Activated CD4-positive, alpha-beta memory T cell treated with anti-CD3 and anti-CD28 coated beads for 36 hours (primary cell): ENCODE results near the gene MT1X. TPM values are rescaled to one million over a fixed set of nuclear protein-coding genes. Genes with fewer than 3 reads are reported as not detected.
"Not testable (repeated sequence)": the region's sequence is repeated elsewhere in the genome, so short reads cannot be mapped to it uniquely, and the experiment has no call there.

Experiments used
- CTCF ChIA-PET: fragments of 350-600 bp; sonication (Branson Sonifier 250); formaldehyde crosslinking; loops from one replicate; lab custom pipeline; 2021; ENCODE audit warnings: antibody characterized with exemption, inconsistent platforms; lab: Charles Lee
- POLR2A ChIA-PET: fragments of 350-600 bp; sonication (Branson Sonifier 250); formaldehyde crosslinking; loops from one replicate; lab custom pipeline; 2021; ENCODE audit warnings: antibody characterized with exemption; lab: Charles Lee
- DNase-seq: peaks from one replicate; pipeline ENCODE4 v3.0.0-alpha.2; 2020
- H3K27ac Mint-ChIP-seq: one replicate; pipeline ENCODE4 v1.8.0; 2021; ENCODE audit warnings: mixed read lengths
- H3K27me3 Mint-ChIP-seq: one replicate; pipeline ENCODE4 v1.8.0; 2021; ENCODE audit warnings: mixed read lengths
- H3K36me3 Mint-ChIP-seq: one replicate; pipeline ENCODE4 v1.8.0; 2021; ENCODE audit warnings: mixed read lengths
- H3K4me1 Mint-ChIP-seq: one replicate; pipeline ENCODE4 v1.8.0; 2021; ENCODE audit warnings: low read depth, mixed read lengths
- H3K4me3 Mint-ChIP-seq: one replicate; pipeline ENCODE4 v1.8.0; 2021; ENCODE audit warnings: mild to moderate bottlenecking, mixed read lengths
- H3K9me3 Mint-ChIP-seq: one replicate; pipeline ENCODE4 v1.8.0; 2021; ENCODE audit warnings: mixed read lengths
- intact Hi-C: fragments of 100-400 bp; cut with micrococcal nuclease; formaldehyde crosslinking; loops from one replicate; pipeline ENCODE4 v1.15.1; 2023
- total RNA-seq, 2 experiments: library from RNA; stranded (reverse); gene quantifications; one replicate each; pipeline ENCODE4 v1.2.3, GENCODE V29; 2021

MT1X gene
- total RNA-seq, 2 experiments from 2014 or later, result 31.9 to 38.1 TPM

DNA sequence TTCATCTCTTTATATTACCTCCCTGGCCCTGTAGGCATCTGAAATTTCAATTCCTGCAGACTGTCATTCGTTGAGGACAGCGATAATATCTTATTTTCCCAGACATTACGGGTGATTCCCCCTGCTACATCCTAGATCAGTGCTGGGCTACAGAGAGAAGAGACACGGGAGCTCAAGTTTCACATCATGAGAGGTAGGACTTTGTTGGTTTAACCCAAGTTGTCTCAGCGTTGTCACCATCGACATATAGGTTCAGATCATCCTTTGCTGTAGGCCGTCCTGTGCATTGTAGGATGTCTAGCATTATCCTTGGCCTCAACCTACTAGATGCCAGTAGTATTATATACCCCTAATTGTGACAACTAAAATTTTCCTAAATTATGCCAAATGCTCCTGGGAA is 19.3 kb downstream of the MT1X start:
- ChIA-PET CTCF (interaction anchor here (0.6 to 4.0 kb wide), 48 partner anchors 9 to 758 kb away, joined by 3 to 140 read pairs (median 6); partner anchors contain the start of genes BBS2, MT1F, MT1X and MT2A), POLR2A (interaction anchor here (0.7 to 1.4 kb wide), 2 partner anchors 19 to 100 kb away, joined by 3 to 4 read pairs; no protein-coding TSS in a partner anchor)
- no peak for DNase-seq
- H3K4me3 Mint-ChIP-seq, result no peak overlapping the region
- peaks cover 7% of the 10 kb centered on the region for H3K4me1 Mint-ChIP-seq
- no peaks in the 10 kb centered on the region for H3K27me3 Mint-ChIP-seq
- intact Hi-C loops, result no loop called here
- no peaks in the 10 kb centered on the region for H3K9me3 Mint-ChIP-seq
- no peaks in the 10 kb centered on the region for H3K36me3 Mint-ChIP-seq
- no peak overlapping the region for H3K27ac Mint-ChIP-seq

- POLR2A ChIA-PET, result interaction anchor here (1.4 kb wide), 1 partner anchor 102 kb away, joined by 4 read pairs; no protein-coding TSS in a partner anchor
Measured at GRCh38 chr16:56702836-56703235, 20.6 kb downstream of the MT1X start.

GRCh38 chr16:56708525-56709442 is 26.5 kb downstream of the MT1X start:
- no peak for DNase-seq
- Mint-ChIP-seq H3K36me3 (no peaks in the 10 kb centered on the region), H3K27ac (no peak overlapping the region), H3K4me1 (peaks cover 13% of the 10 kb centered on the region), H3K27me3 (no peaks in the 10 kb centered on the region), H3K4me3 (no peak overlapping the region), H3K9me3 (no peaks in the 10 kb centered on the region)
- intact Hi-C loops, result no loop called here
- ChIA-PET POLR2A (no interaction called here), CTCF (interaction anchor here (1.6 kb wide), 1 partner anchor 132 kb away, joined by 4 read pairs; no protein-coding TSS in a partner anchor)

More at GRCh38 chr16:56702836-56703235, 20.6 kb downstream of the MT1X start:
- H3K36me3 Mint-ChIP-seq, result no peaks in the 10 kb centered on the region
- DNase-seq, result no peak
- no peak overlapping the region for H3K27ac Mint-ChIP-seq
- CTCF ChIA-PET, result interaction anchor here (0.6 to 4.0 kb wide), 30 partner anchors 13 to 761 kb away, joined by 3 to 140 read pairs (median 7); partner anchors contain the start of genes BBS2 and MT1X
- H3K4me1 Mint-ChIP-seq, result peaks cover 7% of the 10 kb centered on the region
- no peaks in the 10 kb centered on the region for H3K9me3 Mint-ChIP-seq
- no peaks in the 10 kb centered on the region for H3K27me3 Mint-ChIP-seq
- no peak overlapping the region for H3K4me3 Mint-ChIP-seq
- intact Hi-C loops, result loop anchor here (1.0 kb wide), 7 partner anchors 21 to 189 kb away; partner anchors contain the start of gene MT1X

GRCh38 chr16:56709443-56710040 is 27.3 kb downstream of the MT1X start:
- intact Hi-C loops, result no loop called here
- Mint-ChIP-seq H3K4me3 (no peak overlapping the region), H3K27ac (no peak overlapping the region)

DNA sequence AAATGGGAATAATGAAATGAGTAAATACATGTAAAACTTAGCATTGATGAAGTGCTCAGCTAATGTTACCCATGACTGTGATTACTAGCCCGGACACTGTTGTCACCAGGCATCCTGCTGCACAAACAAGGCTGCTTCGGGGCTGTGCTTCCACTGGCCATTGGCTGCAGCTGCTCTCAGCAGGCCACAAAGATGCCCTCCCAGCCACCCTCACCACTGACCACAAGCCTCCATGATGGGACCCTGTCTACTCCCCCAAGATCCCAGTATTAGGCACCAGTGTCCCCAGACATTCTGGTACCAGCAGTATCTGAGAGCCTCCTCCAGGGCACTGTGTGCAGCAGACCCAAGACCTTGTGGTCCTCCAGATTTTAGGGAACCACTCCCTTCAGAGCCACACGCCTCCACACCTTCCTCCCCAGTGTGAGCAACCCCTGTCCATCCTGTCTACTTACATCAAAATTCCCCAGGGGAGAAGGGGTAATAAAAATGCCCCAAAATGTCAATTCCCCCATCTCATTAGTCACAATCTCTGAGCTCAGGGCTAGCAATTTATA is 28.0 kb downstream of the MT1X start:
- Mint-ChIP-seq H3K4me3 (no peak overlapping the region), H3K4me1 (peaks cover 13% of the 10 kb centered on the region), H3K27ac (no peak overlapping the region), H3K9me3 (no peaks in the 10 kb centered on the region), H3K27me3 (no peaks in the 10 kb centered on the region), H3K36me3 (no peaks in the 10 kb centered on the region)
- ChIA-PET CTCF (no interaction called here), POLR2A (no interaction called here)
- DNase-seq, result no peak
- intact Hi-C loops, result no loop called here

More at GRCh38 chr16:56709443-56710040, 27.3 kb downstream of the MT1X start:
- no peaks in the 10 kb centered on the region for H3K9me3 Mint-ChIP-seq
- POLR2A ChIA-PET, result no interaction called here
- H3K27me3 Mint-ChIP-seq, result no peaks in the 10 kb centered on the region
- CTCF ChIA-PET, result interaction anchor here (1.6 kb wide), 1 partner anchor 133 kb away, joined by 4 read pairs; no protein-coding TSS in a partner anchor
- H3K4me1 Mint-ChIP-seq, result peaks cover 13% of the 10 kb centered on the region
- no peak for DNase-seq
- H3K36me3 Mint-ChIP-seq, result no peaks in the 10 kb centered on the region

DNA sequence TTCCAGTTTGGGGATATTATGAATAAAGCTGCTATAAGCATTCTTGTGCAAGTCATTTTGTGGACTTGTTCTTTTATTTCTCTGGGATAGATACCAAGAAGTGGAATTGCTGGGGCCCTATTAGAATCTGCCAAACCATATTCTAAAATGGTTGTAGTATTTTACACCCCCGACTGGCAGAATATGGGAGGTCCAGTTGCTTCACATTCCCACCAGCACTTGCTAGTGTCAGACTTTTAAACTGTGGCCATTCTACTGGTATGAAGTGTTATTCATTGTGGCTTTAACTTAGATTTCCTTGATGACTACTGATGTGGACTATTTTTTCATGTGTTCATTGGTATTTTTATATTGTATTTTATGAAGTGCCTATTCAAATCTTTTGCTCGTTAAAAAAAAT is 29.6 kb downstream of the MT1X start:
- intact Hi-C loops, result no loop called here
- ChIA-PET POLR2A (no interaction called here), CTCF (no interaction called here)
- Mint-ChIP-seq H3K9me3 (no peaks in the 10 kb centered on the region), H3K27ac (no peak overlapping the region), H3K4me1 (peaks cover 13% of the 10 kb centered on the region), H3K27me3 (no peaks in the 10 kb centered on the region), H3K36me3 (no peaks in the 10 kb centered on the region), H3K4me3 (no peak overlapping the region)
- DNase-seq, result no peak

GRCh38 chr16:56713794-56714193 is 31.5 kb downstream of the MT1X start:
- POLR2A ChIA-PET, result no interaction called here
- Mint-ChIP-seq H3K36me3 (no peaks in the 10 kb centered on the region), H3K9me3 (no peaks in the 10 kb centered on the region), H3K27ac (no peak overlapping the region), H3K27me3 (no peaks in the 10 kb centered on the region), H3K4me1 (peaks cover 6% of the 10 kb centered on the region), H3K4me3 (no peak overlapping the region)
- intact Hi-C loops, result no loop called here
- no peak for DNase-seq
- CTCF ChIA-PET, result interaction anchor here (0.8 kb wide), 1 partner anchor 12 kb away, joined by 3 read pairs; no protein-coding TSS in a partner anchor

DNA sequence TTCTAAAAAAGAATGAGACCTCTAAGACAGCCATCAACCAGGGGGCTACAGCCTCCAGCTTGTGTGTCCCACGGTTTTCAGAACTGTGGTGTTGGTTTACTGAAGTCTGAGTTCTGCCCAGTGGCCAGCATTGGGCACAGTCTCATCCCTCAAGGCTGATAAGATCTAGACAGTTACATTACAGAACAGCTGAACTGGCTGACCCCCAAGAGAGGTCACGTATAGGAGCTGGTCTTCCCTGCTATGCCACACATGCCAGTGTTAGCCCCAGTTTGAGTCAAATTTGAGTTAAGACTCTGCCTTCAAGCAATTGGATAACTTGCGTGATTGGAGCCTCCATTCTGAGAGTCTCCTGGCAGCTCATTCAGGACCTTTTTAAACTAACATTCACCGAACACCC is 32.9 kb downstream of the MT1X start:
- POLR2A ChIA-PET, result no interaction called here
- no peaks in the 10 kb centered on the region for H3K9me3 Mint-ChIP-seq
- no peaks in the 10 kb centered on the region for H3K36me3 Mint-ChIP-seq
- no peaks in the 10 kb centered on the region for H3K4me1 Mint-ChIP-seq
- intact Hi-C loops, result no loop called here
- no peak overlapping the region for H3K27ac Mint-ChIP-seq
- CTCF ChIA-PET, result interaction anchor here (0.6 to 2.4 kb wide), 3 partner anchors 13 to 158 kb away, joined by 3 to 9 read pairs (median 3); no protein-coding TSS in a partner anchor
- no peaks in the 10 kb centered on the region for H3K27me3 Mint-ChIP-seq
- no peak overlapping the region for H3K4me3 Mint-ChIP-seq
- no peak for DNase-seq

DNA sequence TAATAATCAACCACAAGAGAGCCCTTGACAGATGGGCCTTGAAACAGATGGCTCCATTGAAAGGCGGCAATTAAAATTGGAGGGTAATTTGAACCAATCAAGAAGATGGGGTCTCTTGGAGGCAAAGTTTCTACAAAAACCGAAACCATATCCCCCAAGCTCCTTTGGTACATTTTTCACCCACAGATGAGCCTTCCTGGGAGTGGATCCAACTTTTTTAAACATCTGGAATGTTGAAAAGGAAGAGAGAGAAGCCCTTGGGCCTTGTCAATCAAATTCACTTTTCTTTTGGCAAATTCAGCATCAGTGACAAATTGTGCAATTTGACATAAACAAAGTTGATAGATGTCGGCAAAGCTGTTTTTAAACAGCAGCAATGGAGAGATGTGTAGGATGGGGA is 34.5 kb downstream of the MT1X start:
- no peak overlapping the region for H3K4me3 Mint-ChIP-seq
- no peaks in the 10 kb centered on the region for H3K9me3 Mint-ChIP-seq
- H3K36me3 Mint-ChIP-seq, result no peaks in the 10 kb centered on the region
- POLR2A ChIA-PET, result no interaction called here
- peaks cover 2% of the 10 kb centered on the region for H3K27me3 Mint-ChIP-seq
- CTCF ChIA-PET, result interaction anchor here (2.4 kb wide), 1 partner anchor 15 kb away, joined by 9 read pairs; no protein-coding TSS in a partner anchor
- no peak overlapping the region for H3K27ac Mint-ChIP-seq
- H3K4me1 Mint-ChIP-seq, result no peaks in the 10 kb centered on the region
- no peak for DNase-seq
- intact Hi-C loops, result no loop called here

DNA sequence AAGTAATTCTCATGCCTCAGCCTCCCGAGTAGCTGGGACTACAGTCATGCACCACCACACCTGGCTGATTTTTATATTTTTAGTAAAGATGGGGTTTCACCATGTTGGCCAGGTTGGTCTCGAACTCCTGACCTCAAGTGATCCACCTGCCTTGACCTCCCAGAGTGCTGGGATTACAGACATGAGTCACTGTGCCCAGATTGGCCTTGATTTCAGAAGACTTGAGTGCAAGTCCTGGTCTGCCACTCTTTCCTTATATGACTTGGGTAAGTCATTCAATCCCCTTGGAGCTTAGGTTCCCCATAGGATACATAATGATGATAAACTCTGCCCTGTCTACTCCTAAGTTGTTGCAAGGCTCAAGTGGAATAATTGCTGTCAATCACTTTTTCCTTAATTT is 35.3 kb downstream of the MT1X start:
- H3K4me3 Mint-ChIP-seq, H3K9me3 Mint-ChIP-seq, H3K4me1 Mint-ChIP-seq, H3K36me3 Mint-ChIP-seq, DNase-seq, H3K27ac Mint-ChIP-seq, intact Hi-C loops, POLR2A ChIA-PET, H3K27me3 Mint-ChIP-seq: not testable (repeated sequence)
- CTCF ChIA-PET, result interaction anchor here (1.8 kb wide), 1 partner anchor 15 kb away, joined by 12 read pairs; no protein-coding TSS in a partner anchor

- POLR2A ChIA-PET, result no interaction called here
- no peak overlapping the region for H3K4me3 Mint-ChIP-seq
- CTCF ChIA-PET, result no interaction called here
- H3K27ac Mint-ChIP-seq, result no peak overlapping the region
- intact Hi-C loops, result no loop called here
- no peaks in the 10 kb centered on the region for H3K9me3 Mint-ChIP-seq
- H3K27me3 Mint-ChIP-seq, result peaks cover 2% of the 10 kb centered on the region
- no peak for DNase-seq
- no peaks in the 10 kb centered on the region for H3K36me3 Mint-ChIP-seq
- no peaks in the 10 kb centered on the region for H3K4me1 Mint-ChIP-seq
Measured at GRCh38 chr16:56722200-56722842, 40.1 kb downstream of the MT1X start.
